HepG2 (cell line): Measurements from ENCODE around the gene FAT1. TPM values are rescaled to one million over a fixed set of nuclear protein-coding genes. Genes with fewer than 3 reads are reported as not detected.

Experiments
- BCL6 ChIP-seq: IDR thresholded peaks from 2 replicates; pipeline ENCODE4 v1.6.1; 2016; ENCODE audit warnings: missing genetic modification reagents, missing compliant biosample characterization
- FOXP1 ChIP-seq, 2 experiments: fragments of 450-650 bp in 1 of 2; IDR thresholded peaks; 2 replicates each; pipeline ENCODE4 v1.6.1; 2017 to 2018; ENCODE audit warnings: antibody characterized with exemption in 1 of 2
- ISL2 ChIP-seq: sonication (generic); formaldehyde crosslinking; IDR thresholded peaks from 2 replicates; pipeline ENCODE4 v1.5.0; 2020; ENCODE audit warnings: missing genetic modification reagents
- MIER2 ChIP-seq: IDR thresholded peaks from 2 replicates; pipeline ENCODE4 v1.6.1; 2016; ENCODE audit warnings: missing biosample characterization, missing genetic modification reagents
- NFE2L2 ChIP-seq: fragments of 150-350 bp; IDR thresholded peaks from 2 replicates; pipeline ENCODE4 v1.6.1; 2014; ENCODE audit warnings: low read length
- STAG1 ChIP-seq: sonication (generic); formaldehyde crosslinking; IDR thresholded peaks from 2 replicates; pipeline ENCODE4 v1.4.0; 2020; ENCODE audit warnings: missing genetic modification reagents
- ZBTB20 ChIP-seq: sonication (generic); formaldehyde crosslinking; IDR thresholded peaks from 2 replicates; pipeline ENCODE4 v1.8.1; 2023; ENCODE audit warnings: missing genetic modification reagents, low read depth, mild to moderate bottlenecking, borderline replicate concordance
- ZFP36 ChIP-seq: fragments of 150-350 bp; IDR thresholded peaks from 2 replicates; pipeline ENCODE4 v1.6.1; 2018; ENCODE audit warnings: borderline replicate concordance, low read length, low read depth; ENCODE audit not compliant: partially characterized antibody
- ZMYM3 ChIP-seq: sonication (generic); formaldehyde crosslinking; IDR thresholded peaks from 2 replicates; pipeline ENCODE4 v1.5.1; 2020; ENCODE audit warnings: mild to moderate bottlenecking, missing genetic modification reagents
- ZNF205 ChIP-seq: IDR thresholded peaks from 2 replicates; pipeline ENCODE4 v1.6.1; 2018; ENCODE audit warnings: missing biosample characterization, missing genetic modification reagents
- ZNF350 ChIP-seq: sonication (generic); formaldehyde crosslinking; IDR thresholded peaks from 2 replicates; pipeline ENCODE4 v1.4.0; 2020; ENCODE audit warnings: mild to moderate bottlenecking, low read depth, missing genetic modification reagents, borderline replicate concordance
- ZNF670 ChIP-seq: sonication (generic); formaldehyde crosslinking; IDR thresholded peaks from 2 replicates; pipeline ENCODE4 v1.8.0; 2022; ENCODE audit warnings: mild to moderate bottlenecking, missing genetic modification reagents, borderline replicate concordance
- ZNF747 ChIP-seq: sonication (generic); formaldehyde crosslinking; IDR thresholded peaks from 2 replicates; pipeline ENCODE4 v1.8.1; 2023; ENCODE audit warnings: missing genetic modification reagents, mild to moderate bottlenecking, borderline replicate concordance
- polyA plus RNA-seq, 8 experiments: library from polyadenylated mRNA; depleted of rRNA in 3 of 8; stranded (reverse) in 7 of 8; unstranded in 1 of 8; fragments of >200 nt; fragmentation: Illumina TruSeq in 4 of 8; extraction: Trizol in 4 of 8; gene quantifications; 2 replicates each; pipeline versions ENCODE4 v1.2.1 to v1.2.3, GENCODE V29; 2011 to 2016; ENCODE audit warnings: low read depth in 4 of 8, missing spikeins in 1 of 8, mixed read lengths in 1 of 8; ENCODE audit not compliant: insufficient read depth in 1 of 8
- total RNA-seq, 5 experiments: library from RNA; depleted of rRNA; stranded (reverse); fragments of >200 nt; fragmentation: Illumina TruSeq; extraction: Trizol; gene quantifications; 2 replicates each; pipeline ENCODE4 v1.2.3, GENCODE V29; 2016; ENCODE audit warnings: low read depth in 1 of 5
- TF ChIP-seq, protein P1 (sequence below): sonication (generic); formaldehyde crosslinking; IDR thresholded peaks from 2 replicates; pipeline ENCODE4 v1.5.0; 2020; ENCODE audit warnings: mild to moderate bottlenecking, missing genetic modification reagents, borderline replicate concordance
- TF ChIP-seq, protein P2 (sequence below): sonication (generic); formaldehyde crosslinking; IDR thresholded peaks from 2 replicates; pipeline ENCODE4 v1.5.1; 2020; ENCODE audit warnings: mild to moderate bottlenecking, missing genetic modification reagents, moderate library complexity
- TF ChIP-seq, protein P3 (sequence below): sonication (generic); formaldehyde crosslinking; IDR thresholded peaks from 2 replicates; pipeline ENCODE4 v1.8.1; 2022; ENCODE audit warnings: low read depth, mild to moderate bottlenecking, missing genetic modification reagents
- TF ChIP-seq, protein P4 (sequence below): sonication (generic); formaldehyde crosslinking; IDR thresholded peaks from 2 replicates; pipeline ENCODE4 v1.4.0; 2020; ENCODE audit warnings: missing genetic modification reagents
- TF ChIP-seq, protein P5 (sequence below): IDR thresholded peaks from 2 replicates; pipeline ENCODE4 v1.6.1; 2018; ENCODE audit warnings: missing genetic modification reagents, mild to moderate bottlenecking, missing compliant biosample characterization

Gene FAT1
- total and polyA plus RNA-seq, 2 of the 13 experiments (the other 11 are each of a cell fraction or from before 2014, with no cell fraction given): 185 to 216 TPM

DNA sequence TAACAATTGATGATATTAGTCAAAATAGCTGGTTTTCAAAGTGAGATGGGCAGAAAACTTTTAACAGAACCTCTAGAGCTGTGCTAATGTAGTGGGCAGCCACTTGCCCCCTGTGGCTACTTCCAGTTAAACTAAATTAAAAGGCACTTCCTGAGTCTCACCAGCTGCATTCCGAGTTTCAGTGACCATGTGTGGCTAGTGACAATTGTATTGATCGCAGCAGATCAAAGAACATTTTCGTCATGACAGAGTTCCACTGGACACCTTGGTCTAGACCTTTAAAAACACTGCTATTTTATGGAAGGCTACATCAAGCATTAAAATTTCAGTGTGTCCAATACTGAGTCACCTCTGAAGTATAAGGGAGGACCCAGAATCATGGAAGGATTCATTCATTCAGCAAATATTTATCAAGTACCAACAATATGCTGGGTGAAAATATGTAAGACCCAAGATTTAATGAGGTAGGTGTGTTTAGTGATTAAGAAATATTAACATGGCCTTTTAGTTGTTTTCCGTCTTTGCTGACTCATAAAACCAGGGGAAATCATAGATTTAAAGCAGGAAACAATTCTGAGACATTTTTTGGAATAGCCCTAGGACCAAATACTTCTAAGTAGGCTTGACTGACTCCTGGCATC is 5.1 kb upstream of the FAT1 start (continued):
- TF ChIP-seq ZNF670 (CRISPR knock-in tag): no peak
- no peak for TF ChIP-seq FOXP1 (IDR thresholded peaks at IDR 0.05)
- TF ChIP-seq FOXP1 (CRISPR knock-in tag; IDR thresholded peaks at IDR 0.05): peak; percentile 58; the same call in 1 of the 2 replicates
- TF ChIP-seq BCL6 (CRISPR knock-in tag): peak; percentile 54; the same call in 1 of the 2 replicates
- TF ChIP-seq ZMYM3 (CRISPR knock-in tag): peak; percentile 18; the same call in 1 of the 2 replicates
- TF ChIP-seq, protein P1, sequence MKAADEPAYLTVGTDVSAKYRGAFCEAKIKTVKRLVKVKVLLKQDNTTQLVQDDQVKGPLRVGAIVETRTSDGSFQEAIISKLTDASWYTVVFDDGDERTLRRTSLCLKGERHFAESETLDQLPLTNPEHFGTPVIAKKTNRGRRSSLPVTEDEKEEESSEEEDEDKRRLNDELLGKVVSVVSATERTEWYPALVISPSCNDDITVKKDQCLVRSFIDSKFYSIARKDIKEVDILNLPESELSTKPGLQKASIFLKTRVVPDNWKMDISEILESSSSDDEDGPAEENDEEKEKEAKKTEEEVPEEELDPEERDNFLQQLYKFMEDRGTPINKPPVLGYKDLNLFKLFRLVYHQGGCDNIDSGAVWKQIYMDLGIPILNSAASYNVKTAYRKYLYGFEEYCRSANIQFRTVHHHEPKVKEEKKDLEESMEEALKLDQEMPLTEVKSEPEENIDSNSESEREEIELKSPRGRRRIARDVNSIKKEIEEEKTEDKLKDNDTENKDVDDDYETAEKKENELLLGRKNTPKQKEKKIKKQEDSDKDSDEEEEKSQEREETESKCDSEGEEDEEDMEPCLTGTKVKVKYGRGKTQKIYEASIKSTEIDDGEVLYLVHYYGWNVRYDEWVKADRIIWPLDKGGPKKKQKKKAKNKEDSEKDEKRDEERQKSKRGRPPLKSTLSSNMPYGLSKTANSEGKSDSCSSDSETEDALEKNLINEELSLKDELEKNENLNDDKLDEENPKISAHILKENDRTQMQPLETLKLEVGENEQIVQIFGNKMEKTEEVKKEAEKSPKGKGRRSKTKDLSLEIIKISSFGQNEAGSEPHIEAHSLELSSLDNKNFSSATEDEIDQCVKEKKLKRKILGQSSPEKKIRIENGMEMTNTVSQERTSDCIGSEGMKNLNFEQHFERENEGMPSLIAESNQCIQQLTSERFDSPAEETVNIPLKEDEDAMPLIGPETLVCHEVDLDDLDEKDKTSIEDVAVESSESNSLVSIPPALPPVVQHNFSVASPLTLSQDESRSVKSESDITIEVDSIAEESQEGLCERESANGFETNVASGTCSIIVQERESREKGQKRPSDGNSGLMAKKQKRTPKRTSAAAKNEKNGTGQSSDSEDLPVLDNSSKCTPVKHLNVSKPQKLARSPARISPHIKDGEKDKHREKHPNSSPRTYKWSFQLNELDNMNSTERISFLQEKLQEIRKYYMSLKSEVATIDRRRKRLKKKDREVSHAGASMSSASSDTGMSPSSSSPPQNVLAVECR (CRISPR knock-in tag): no peak; the same call in 1 of the 2 replicates
- TF ChIP-seq ZNF205: no peak
- TF ChIP-seq ZNF747: no peak
- peak; percentile 35 for TF ChIP-seq STAG1 (CRISPR knock-in tag)
- TF ChIP-seq NFE2L2: no peak
- TF ChIP-seq, protein P2, sequence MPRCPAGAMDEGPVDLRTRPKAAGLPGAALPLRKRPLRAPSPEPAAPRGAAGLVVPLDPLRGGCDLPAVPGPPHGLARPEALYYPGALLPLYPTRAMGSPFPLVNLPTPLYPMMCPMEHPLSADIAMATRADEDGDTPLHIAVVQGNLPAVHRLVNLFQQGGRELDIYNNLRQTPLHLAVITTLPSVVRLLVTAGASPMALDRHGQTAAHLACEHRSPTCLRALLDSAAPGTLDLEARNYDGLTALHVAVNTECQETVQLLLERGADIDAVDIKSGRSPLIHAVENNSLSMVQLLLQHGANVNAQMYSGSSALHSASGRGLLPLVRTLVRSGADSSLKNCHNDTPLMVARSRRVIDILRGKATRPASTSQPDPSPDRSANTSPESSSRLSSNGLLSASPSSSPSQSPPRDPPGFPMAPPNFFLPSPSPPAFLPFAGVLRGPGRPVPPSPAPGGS (CRISPR knock-in tag): no peak
- no peak for TF ChIP-seq ZBTB20 (CRISPR knock-in tag)
- no peak for TF ChIP-seq ZNF350
- 0 out of 2 replicates have a peak, but pooled peaks have one; percentile 31 for TF ChIP-seq MIER2
- no peak for TF ChIP-seq ZFP36
- TF ChIP-seq, protein P3, sequence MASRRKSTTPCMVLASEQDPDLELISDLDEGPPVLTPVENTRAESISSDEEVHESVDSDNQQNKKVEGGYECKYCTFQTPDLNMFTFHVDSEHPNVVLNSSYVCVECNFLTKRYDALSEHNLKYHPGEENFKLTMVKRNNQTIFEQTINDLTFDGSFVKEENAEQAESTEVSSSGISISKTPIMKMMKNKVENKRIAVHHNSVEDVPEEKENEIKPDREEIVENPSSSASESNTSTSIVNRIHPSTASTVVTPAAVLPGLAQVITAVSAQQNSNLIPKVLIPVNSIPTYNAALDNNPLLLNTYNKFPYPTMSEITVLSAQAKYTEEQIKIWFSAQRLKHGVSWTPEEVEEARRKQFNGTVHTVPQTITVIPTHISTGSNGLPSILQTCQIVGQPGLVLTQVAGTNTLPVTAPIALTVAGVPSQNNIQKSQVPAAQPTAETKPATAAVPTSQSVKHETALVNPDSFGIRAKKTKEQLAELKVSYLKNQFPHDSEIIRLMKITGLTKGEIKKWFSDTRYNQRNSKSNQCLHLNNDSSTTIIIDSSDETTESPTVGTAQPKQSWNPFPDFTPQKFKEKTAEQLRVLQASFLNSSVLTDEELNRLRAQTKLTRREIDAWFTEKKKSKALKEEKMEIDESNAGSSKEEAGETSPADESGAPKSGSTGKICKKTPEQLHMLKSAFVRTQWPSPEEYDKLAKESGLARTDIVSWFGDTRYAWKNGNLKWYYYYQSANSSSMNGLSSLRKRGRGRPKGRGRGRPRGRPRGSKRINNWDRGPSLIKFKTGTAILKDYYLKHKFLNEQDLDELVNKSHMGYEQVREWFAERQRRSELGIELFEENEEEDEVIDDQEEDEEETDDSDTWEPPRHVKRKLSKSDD (CRISPR knock-in tag): no peak
- TF ChIP-seq, protein P4, sequence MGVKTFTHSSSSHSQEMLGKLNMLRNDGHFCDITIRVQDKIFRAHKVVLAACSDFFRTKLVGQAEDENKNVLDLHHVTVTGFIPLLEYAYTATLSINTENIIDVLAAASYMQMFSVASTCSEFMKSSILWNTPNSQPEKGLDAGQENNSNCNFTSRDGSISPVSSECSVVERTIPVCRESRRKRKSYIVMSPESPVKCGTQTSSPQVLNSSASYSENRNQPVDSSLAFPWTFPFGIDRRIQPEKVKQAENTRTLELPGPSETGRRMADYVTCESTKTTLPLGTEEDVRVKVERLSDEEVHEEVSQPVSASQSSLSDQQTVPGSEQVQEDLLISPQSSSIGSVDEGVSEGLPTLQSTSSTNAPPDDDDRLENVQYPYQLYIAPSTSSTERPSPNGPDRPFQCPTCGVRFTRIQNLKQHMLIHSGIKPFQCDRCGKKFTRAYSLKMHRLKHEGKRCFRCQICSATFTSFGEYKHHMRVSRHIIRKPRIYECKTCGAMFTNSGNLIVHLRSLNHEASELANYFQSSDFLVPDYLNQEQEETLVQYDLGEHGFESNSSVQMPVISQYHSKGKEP (CRISPR knock-in tag): no peak
- TF ChIP-seq, protein P5, sequence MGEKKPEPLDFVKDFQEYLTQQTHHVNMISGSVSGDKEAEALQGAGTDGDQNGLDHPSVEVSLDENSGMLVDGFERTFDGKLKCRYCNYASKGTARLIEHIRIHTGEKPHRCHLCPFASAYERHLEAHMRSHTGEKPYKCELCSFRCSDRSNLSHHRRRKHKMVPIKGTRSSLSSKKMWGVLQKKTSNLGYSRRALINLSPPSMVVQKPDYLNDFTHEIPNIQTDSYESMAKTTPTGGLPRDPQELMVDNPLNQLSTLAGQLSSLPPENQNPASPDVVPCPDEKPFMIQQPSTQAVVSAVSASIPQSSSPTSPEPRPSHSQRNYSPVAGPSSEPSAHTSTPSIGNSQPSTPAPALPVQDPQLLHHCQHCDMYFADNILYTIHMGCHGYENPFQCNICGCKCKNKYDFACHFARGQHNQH (CRISPR knock-in tag): no peak
- TF ChIP-seq ISL2 (CRISPR knock-in tag): peak; percentile 43; the same call in 1 of the 2 replicates
